ENCODE measurements around the gene CAVIN2. TPM values are rescaled to one million over a fixed set of nuclear protein-coding genes. Genes with fewer than 3 reads are reported as not detected.

The CAVIN2 gene, protein sequence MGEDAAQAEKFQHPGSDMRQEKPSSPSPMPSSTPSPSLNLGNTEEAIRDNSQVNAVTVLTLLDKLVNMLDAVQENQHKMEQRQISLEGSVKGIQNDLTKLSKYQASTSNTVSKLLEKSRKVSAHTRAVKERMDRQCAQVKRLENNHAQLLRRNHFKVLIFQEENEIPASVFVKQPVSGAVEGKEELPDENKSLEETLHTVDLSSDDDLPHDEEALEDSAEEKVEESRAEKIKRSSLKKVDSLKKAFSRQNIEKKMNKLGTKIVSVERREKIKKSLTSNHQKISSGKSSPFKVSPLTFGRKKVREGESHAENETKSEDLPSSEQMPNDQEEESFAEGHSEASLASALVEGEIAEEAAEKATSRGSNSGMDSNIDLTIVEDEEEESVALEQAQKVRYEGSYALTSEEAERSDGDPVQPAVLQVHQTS
- total RNA-seq, result not detected

DNA sequence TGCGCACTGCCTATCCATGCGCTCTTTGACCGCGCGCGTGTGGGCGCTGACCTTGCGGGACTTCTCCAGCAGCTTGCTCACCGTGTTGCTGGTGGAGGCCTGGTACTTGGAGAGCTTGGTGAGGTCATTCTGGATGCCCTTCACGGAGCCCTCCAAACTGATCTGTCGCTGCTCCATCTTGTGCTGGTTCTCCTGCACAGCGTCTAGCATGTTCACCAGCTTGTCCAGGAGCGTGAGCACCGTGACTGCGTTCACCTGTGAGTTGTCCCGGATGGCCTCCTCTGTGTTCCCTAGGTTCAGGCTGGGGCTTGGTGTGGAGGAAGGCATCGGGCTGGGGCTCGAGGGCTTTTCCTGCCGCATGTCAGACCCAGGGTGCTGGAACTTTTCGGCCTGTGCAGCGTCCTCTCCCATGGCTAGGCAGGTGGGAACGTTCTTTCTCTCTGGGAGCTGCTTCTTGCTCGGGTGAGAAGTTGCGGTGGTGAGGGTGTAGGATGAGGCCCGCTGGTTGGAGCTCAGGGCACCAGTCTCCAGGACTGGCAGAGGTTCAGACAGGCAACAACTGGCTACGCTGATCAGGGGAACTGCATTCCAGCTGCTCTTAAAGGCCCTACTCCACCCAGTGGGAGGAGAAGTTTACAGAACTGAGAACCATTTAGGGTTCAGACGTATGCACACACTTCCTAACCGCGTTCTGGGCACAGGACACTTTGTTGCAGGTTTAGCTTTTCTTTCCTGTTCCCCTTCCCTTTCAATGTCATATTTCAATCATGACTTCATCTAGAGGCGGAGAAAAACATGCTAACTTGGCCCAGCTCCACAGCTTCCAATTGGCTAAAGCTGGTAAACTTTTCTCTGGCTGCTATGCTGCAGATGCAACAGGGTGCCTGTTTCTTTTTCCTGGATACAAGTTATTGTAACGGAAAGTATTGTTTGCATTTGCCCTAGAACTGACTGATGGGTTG is at the start of gene CAVIN2:
CAVIN2 (minus strand) TSS at position 574 of the 962 bp plus-strand sequence; CDS start at position 411, 163 bp downstream.

Other genes with a start within 250 kb of the CAVIN2 start
- gene NABP1, start 169.0 kb downstream of the CAVIN2 start, total RNA-seq, result 10 to 100 TPM; 46.9 to 52.2 TPM

Data from activated naive CD4-positive, alpha-beta T cell treated with anti-CD3 and anti-CD28 coated beads, Interleukin-2, amount 10 ng/mL, durations not matched to agents 5 hours and 36 hours (primary cell).